ENCODE results near the gene SHB. TPM values are rescaled to one million over a fixed set of nuclear protein-coding genes. Genes with fewer than 3 reads are reported as not detected.
A peak's percentile ranks its signal among the peaks of the same experiment; 100 is the strongest.

The SHB gene
- total RNA-seq, 2 experiments from 2014 or later: 0.23 to 1.1 TPM

- Mint-ChIP-seq H3K9me3 (ENCODE audit: low read depth) (no peaks in the 10 kb centered on the region), H3K27me3 (peaks cover 31% of the 10 kb centered on the region), H3K4me3 (no peak overlapping the region), H3K4me1 (no peaks in the 10 kb centered on the region), H3K36me3 (no peaks in the 10 kb centered on the region), H3K27ac (no peak overlapping the region)
- CTCF ChIA-PET: no interaction called here
- peak; percentile 33 for DNase-seq
- ATAC-seq: no peak
These were observed 13.6 kb upstream of the SHB start for GRCh38 chr9:38082446-38083287.

DNA sequence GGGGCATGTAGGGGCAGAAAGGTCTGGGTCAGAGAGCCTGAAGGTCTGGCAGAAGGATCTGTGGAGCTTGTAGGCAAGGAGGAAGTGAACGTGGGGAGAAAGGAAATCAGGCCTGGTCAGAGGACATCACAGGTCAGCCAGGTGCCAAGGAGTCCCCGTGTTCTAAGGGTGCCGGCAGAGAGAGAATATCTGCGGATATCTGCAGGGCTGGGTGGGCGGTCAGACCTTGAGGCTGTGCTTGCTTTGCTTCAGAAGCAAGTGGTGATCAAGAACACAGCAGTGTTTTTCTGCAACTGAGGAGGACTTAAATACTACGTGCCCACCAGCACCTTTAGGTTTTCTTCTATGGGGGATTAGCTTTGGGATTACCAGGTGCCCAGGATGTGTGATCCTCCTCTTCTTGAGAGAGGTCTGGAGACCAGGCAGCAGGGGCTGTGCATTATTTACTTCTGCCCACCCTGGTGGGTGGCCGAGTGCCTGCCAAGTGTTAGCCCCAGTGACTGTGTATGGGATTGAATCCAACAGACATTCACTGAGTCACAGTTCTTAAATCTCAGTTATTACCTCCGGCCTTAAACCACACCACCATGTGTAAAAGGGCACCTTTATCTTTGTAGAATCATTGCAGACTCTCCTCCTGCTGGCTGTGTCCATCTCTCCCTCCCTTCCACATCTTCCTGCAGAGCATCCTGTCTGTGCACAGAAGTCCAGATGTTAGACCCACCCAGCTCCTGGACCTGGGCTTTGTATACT lies 12.5 kb upstream of the SHB start:
- ATAC-seq (no peak), DNase-seq (peak; percentile 23)
- no peaks in the 10 kb centered on the region for H3K4me1 Mint-ChIP-seq
- CTCF ChIA-PET: interaction anchor here (1.2 kb wide), 1 partner anchor 168 kb away, joined by 3 read pairs; no protein-coding TSS in a partner anchor
- H3K27me3 Mint-ChIP-seq: peaks cover 35% of the 10 kb centered on the region
- no peak overlapping the region for H3K4me3 Mint-ChIP-seq
- H3K27ac Mint-ChIP-seq: no peak overlapping the region
- H3K36me3 Mint-ChIP-seq: no peaks in the 10 kb centered on the region
- no peaks in the 10 kb centered on the region for H3K9me3 Mint-ChIP-seq (ENCODE audit: low read depth)

DNA sequence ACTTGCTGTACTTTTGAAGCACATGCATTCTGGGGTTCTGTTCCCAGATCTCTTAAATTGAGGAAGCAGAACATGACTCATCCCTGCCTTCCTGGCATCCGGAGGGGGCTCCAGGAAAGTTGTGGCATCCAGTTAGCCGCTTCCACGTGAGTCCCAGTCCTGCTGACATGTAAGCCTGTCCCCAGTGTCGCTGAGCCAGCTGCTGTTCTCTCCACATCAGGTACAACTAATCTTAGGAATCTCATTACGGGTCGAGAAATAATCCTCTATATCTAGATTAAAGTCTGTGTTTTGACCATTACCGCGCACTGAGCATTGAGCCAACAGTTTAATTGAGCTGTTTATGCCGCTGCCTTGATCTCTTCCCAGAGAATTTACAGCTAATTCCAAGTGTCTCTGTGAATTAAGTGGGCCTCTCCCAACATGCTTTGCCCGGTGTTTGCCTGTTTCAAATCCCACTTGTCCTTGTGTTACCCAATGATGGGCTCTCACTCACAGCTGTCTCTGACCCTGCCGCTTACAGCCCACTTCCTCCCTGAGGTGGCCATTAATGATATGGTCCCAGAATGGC lies 10.5 kb upstream of the SHB start:
- H3K27ac Mint-ChIP-seq: no peak overlapping the region
- CTCF ChIA-PET: interaction anchor here (0.7 to 1.0 kb wide), 2 partner anchors 138 to 166 kb away, joined by 3 read pairs; no protein-coding TSS in a partner anchor
- no peaks in the 10 kb centered on the region for H3K9me3 Mint-ChIP-seq (ENCODE audit: low read depth)
- H3K27me3 Mint-ChIP-seq: peaks cover 24% of the 10 kb centered on the region
- H3K4me3 Mint-ChIP-seq: no peak overlapping the region
- DNase-seq (peak; percentile 12), ATAC-seq (no peak)
- no peaks in the 10 kb centered on the region for H3K4me1 Mint-ChIP-seq
- H3K36me3 Mint-ChIP-seq: no peaks in the 10 kb centered on the region

GRCh38 chr9:38075272-38075671 lies 6.2 kb upstream of the SHB start:
- peaks cover 1% of the 10 kb centered on the region for H3K4me1 Mint-ChIP-seq
- ATAC-seq (no peak), DNase-seq (no peak)
- peaks cover 22% of the 10 kb centered on the region for H3K27me3 Mint-ChIP-seq
- H3K4me3 Mint-ChIP-seq: no peak overlapping the region
- no peak overlapping the region for H3K27ac Mint-ChIP-seq
- CTCF ChIA-PET: interaction anchor here (1.1 to 1.3 kb wide), 2 partner anchors 13 to 162 kb away, joined by 3 read pairs; no protein-coding TSS in a partner anchor
- no peaks in the 10 kb centered on the region for H3K36me3 Mint-ChIP-seq
- no peaks in the 10 kb centered on the region for H3K9me3 Mint-ChIP-seq (ENCODE audit: low read depth)

- CTCF ChIA-PET: interaction anchor here (0.6 to 1.3 kb wide), 2 partner anchors 14 to 161 kb away, joined by 3 read pairs; no protein-coding TSS in a partner anchor
- Mint-ChIP-seq H3K9me3 (ENCODE audit: low read depth) (no peaks in the 10 kb centered on the region), H3K4me1 (peaks cover 5% of the 10 kb centered on the region), H3K4me3 (no peak overlapping the region), H3K36me3 (no peaks in the 10 kb centered on the region), H3K27me3 (peaks cover 23% of the 10 kb centered on the region), H3K27ac (no peak overlapping the region)
- DNase-seq (no peak), ATAC-seq (no peak)
These were observed 5.5 kb upstream of the SHB start for GRCh38 chr9:38074441-38074961.

DNA sequence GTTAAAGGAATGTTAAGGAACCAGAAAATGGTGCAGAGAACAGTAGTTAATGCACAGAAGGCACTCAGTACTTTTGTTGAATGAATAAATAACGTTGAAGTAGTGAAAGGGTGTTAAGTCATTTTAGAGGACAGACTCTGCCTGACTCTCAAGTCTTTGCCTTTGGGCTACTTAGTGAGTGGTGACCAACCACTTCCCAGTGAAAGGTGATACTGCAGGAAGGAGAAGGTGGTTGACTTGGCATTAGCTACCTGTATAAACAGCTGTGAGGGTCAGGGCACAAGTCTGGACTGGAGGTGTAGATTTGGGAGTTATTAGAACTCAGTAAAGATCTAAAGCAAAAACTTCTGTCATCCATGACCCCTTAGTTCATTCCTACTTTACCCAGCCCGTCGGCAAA lies 4.9 kb upstream of the SHB start:
- Mint-ChIP-seq H3K9me3 (ENCODE audit: low read depth) (no peaks in the 10 kb centered on the region), H3K4me3 (no peak overlapping the region), H3K27me3 (peaks cover 20% of the 10 kb centered on the region), H3K27ac (no peak overlapping the region), H3K4me1 (peaks cover 5% of the 10 kb centered on the region), H3K36me3 (no peaks in the 10 kb centered on the region)
- ATAC-seq (no peak), DNase-seq (no peak)
- CTCF ChIA-PET: interaction anchor here (0.6 kb wide), 1 partner anchor 161 kb away, joined by 3 read pairs; no protein-coding TSS in a partner anchor

GRCh38 chr9:38071470-38072134 lies 2.6 kb upstream of the SHB start:
- Mint-ChIP-seq H3K36me3 (no peaks in the 10 kb centered on the region), H3K4me3 (no peak overlapping the region)

DNA sequence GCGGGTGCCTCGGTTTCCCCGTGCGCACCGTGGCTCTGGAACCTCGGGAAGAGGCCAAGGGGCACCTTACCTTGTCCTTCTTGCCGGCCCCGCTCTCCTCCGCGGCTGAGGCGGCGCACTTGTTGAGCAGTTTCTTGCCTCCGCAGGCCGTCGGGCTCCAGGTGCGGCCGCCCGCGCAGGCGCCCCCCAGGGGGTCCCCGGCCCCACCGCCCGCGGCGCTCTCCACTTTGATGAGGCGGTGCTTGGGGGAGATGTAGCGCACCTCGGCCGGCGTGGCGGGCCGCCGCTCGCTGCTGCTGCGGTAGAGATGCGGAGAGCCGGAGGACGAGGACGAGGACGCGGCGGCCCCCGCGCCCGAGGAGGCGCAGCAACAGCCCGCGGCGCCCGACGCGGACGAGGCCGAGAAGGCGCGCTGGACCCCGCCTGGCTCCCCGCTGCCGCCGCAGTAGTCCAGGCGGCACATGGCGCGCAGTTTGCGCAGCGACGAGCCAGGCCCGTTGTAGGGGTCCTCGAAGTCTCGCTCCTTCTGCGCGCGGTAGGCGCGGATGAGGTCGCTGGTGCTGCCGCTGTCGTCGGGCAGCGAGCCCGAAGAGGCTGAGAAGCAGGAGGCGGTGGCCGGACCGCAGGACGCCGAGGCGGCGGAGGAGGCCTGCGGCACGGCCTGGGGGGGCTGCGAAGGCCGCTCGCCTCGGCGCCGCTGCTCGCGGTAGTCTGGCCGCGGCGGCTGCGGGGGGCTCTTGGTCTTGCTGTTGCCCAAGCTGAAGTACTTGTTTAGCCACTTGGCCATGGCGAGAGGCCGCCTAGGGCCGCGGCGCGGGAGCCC lies 957 bp downstream of the SHB start:
- no peaks in the 10 kb centered on the region for H3K9me3 Mint-ChIP-seq (ENCODE audit: low read depth)
- H3K36me3 Mint-ChIP-seq: no peaks in the 10 kb centered on the region
- DNase-seq: no peak
- H3K4me1 Mint-ChIP-seq: peaks cover 14% of the 10 kb centered on the region
- no peak for ATAC-seq
- H3K27ac Mint-ChIP-seq: no peak overlapping the region
- H3K27me3 Mint-ChIP-seq: peaks cover 36% of the 10 kb centered on the region
- CTCF ChIA-PET: interaction anchor here (1.0 to 3.1 kb wide), 9 partner anchors 14 to 365 kb away, joined by 3 to 14 read pairs (median 3); partner anchors contain the start of gene SLC25A51
- H3K4me3 Mint-ChIP-seq: peak overlapping the region; percentile 14

More at GRCh38 chr9:38071470-38072134, 2.6 kb upstream of the SHB start:
- CTCF ChIA-PET: interaction anchor here (1.1 to 3.1 kb wide), 6 partner anchors 16 to 167 kb away, joined by 3 to 14 read pairs (median 4); partner anchors contain the start of gene SLC25A51
- DNase-seq (no peak), ATAC-seq (no peak)
- Mint-ChIP-seq H3K27ac (no peak overlapping the region), H3K9me3 (ENCODE audit: low read depth) (no peaks in the 10 kb centered on the region), H3K4me1 (peaks cover 12% of the 10 kb centered on the region), H3K27me3 (peaks cover 25% of the 10 kb centered on the region)

DNA sequence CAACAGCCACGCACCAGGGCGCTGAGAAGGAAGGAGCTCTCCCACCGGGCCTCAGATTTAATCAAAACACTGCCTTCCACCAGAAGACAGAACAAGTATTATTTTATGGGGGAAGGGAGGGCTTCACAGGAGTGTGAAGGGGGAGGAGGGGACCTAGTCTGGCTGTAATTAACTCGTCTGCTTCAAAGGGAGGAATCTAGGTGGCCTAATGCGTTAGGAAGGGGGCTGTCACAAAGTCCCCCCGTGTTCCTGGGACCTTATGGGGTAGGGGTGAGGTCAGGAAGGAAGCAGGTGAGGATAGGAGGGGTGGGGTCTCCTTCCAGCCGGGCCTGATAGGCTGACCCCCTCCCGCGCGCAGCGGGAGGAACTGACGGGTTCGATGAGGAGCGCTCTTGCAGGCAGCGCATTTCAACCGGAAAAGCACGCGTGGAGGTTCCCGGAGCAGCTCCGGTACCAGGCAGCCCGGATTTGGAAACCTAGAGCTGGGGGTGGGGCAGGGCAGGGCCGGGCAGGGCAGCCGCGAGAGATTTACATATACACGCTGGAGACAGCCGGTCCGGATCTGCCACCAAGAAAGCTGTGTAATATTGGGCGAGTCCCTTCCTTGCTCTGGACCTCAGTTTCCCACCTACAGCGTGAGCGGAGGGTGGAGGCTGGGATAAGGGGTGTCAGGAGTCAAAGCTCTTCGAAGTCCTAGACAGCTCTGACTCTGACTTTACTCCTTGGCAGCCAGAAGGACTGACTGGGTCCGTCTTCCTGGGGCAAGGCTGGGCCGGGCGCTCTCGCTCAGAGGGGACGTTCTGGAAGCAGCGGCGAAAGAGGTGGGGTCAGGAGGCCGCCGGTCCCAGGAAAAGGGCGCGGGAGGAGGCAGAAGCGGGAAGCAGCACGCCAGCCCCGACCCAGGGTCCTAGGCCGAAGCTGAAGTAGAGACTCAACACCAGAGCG lies 1.8 kb downstream of the SHB start:
- H3K27ac Mint-ChIP-seq: no peak overlapping the region
- no peaks in the 10 kb centered on the region for H3K36me3 Mint-ChIP-seq

DNA sequence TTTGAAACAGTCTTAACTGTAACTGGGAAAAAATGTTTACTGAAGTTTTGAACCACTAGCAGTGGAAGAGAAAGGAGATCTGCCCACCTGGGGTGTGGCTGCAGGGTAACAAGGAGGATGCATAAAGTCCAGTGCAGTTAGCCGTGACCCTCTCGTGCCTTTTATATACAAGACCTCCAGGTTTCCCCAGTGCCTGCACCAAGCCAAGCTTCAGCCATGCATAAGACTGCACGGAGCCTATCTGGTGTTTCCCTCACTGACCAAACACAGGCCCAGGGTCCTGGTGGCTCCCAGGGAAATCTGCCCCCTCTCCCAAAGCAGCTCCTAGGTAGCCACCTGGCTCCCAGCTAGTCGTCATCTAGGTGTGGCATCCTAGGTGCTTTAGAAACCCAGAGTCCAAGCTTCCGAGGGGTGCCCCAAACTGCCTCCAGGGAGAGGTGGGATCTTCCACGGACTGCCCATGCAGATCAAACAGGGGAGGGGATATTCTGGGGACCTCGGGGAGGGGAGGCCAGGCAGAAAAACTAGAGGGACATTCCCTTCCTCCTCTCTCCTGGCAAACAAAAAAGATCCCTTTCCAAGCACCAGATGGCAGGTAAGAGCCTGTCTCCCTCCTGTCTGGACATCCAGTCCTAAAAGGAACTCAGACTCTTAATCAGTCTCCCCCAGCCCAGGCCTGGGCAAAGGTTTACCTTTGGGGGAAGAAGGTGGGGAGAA lies 2.7 kb downstream of the SHB start:
- CTCF ChIA-PET: interaction anchor here (0.6 to 1.6 kb wide), 2 partner anchors 12 to 153 kb away, joined by 3 read pairs; no protein-coding TSS in a partner anchor
- Mint-ChIP-seq H3K4me1 (peaks cover 19% of the 10 kb centered on the region), H3K36me3 (no peaks in the 10 kb centered on the region), H3K4me3 (no peak overlapping the region), H3K9me3 (ENCODE audit: low read depth) (no peaks in the 10 kb centered on the region), H3K27me3 (peaks cover 30% of the 10 kb centered on the region), H3K27ac (no peak overlapping the region)
- no peak for DNase-seq
- ATAC-seq: no peak

More for the DNA sequence above, 1.8 kb downstream of the SHB start:
- no peak for DNase-seq
- H3K9me3 Mint-ChIP-seq (ENCODE audit: low read depth): no peaks in the 10 kb centered on the region
- H3K27me3 Mint-ChIP-seq: peaks cover 35% of the 10 kb centered on the region
- H3K4me3 Mint-ChIP-seq: peak overlapping the region; percentile 63
- ATAC-seq: no peak
- H3K4me1 Mint-ChIP-seq: peaks cover 14% of the 10 kb centered on the region
- CTCF ChIA-PET: interaction anchor here (0.6 to 1.6 kb wide), 2 partner anchors 13 to 153 kb away, joined by 3 read pairs; no protein-coding TSS in a partner anchor
